ENCODE data around the gene QPCT. TPM values are rescaled to one million over a fixed set of nuclear protein-coding genes. Genes with fewer than 3 reads are reported as not detected.

QPCT gene
- total RNA-seq, 6 experiments from 2014 or later: 4.4 to 7.2 (median 5.4) TPM

DNA sequence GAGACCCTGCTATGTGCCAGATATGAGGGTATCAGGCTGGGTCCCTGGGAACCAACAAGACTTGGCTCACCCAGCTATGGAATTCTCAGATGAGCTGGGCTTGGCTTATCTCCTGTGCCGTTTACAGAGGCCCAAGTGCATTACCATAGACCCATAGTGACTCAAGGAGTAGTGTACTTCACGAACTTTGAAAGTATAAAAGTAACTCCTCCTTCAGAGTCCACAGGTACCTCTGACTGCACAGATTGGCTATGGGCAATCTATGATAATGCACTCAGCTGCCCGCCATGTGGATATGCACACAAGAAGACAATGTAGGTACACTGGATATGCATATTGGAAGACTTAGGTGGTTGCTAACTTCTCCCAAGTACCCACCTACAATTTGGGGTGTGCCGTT lies 78.4 kb downstream of the QPCT start:
- Mint-ChIP-seq H3K36me3 (ENCODE audit: low read depth) (no peaks in the 10 kb centered on the region), H3K9me3 (no peaks in the 10 kb centered on the region), H3K27ac (no peak overlapping the region), H3K4me1 (ENCODE audit: low read depth) (peaks cover 19% of the 10 kb centered on the region), H3K27me3 (ENCODE audit: insufficient read depth) (peaks cover 8% of the 10 kb centered on the region), H3K4me3 (no peak overlapping the region)
- DNase-seq: no peak
- TF ChIP-seq, protein P1, sequence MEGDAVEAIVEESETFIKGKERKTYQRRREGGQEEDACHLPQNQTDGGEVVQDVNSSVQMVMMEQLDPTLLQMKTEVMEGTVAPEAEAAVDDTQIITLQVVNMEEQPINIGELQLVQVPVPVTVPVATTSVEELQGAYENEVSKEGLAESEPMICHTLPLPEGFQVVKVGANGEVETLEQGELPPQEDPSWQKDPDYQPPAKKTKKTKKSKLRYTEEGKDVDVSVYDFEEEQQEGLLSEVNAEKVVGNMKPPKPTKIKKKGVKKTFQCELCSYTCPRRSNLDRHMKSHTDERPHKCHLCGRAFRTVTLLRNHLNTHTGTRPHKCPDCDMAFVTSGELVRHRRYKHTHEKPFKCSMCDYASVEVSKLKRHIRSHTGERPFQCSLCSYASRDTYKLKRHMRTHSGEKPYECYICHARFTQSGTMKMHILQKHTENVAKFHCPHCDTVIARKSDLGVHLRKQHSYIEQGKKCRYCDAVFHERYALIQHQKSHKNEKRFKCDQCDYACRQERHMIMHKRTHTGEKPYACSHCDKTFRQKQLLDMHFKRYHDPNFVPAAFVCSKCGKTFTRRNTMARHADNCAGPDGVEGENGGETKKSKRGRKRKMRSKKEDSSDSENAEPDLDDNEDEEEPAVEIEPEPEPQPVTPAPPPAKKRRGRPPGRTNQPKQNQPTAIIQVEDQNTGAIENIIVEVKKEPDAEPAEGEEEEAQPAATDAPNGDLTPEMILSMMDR (IDR thresholded peaks at IDR 0.05): no peak

Other genes starting within 250 kb of the QPCT start
- 10 to 100 TPM; 42.7 to 55.2 (median 45.7) TPM for gene EIF2AK2, start 187.7 kb upstream of the QPCT start, total RNA-seq (2021; fragmentation: NEBNext Ultra II Directional; extraction: Animal tissue kit (Norgen Biotek cat#: 25700))
- not detected for gene SULT6B1, start 156.0 kb upstream of the QPCT start, total RNA-seq (2021; fragmentation: NEBNext Ultra II Directional; extraction: Animal tissue kit (Norgen Biotek cat#: 25700))
- gene CEBPZOS, start 148.1 kb upstream of the QPCT start, total RNA-seq (2021; fragmentation: NEBNext Ultra II Directional; extraction: Animal tissue kit (Norgen Biotek cat#: 25700)): 10 to 100 TPM; 55.2 to 66.6 (median 63.5) TPM
- 10 to 100 TPM; 36.9 to 50.2 (median 40.7) TPM for gene CEBPZ, start 113.0 kb upstream of the QPCT start, total RNA-seq (2021; fragmentation: NEBNext Ultra II Directional; extraction: Animal tissue kit (Norgen Biotek cat#: 25700))
- 10 to 100 TPM; 10.2 to 13.6 (median 12.1) TPM for gene NDUFAF7, start 113.0 kb upstream of the QPCT start, total RNA-seq (2021; fragmentation: NEBNext Ultra II Directional; extraction: Animal tissue kit (Norgen Biotek cat#: 25700))
- gene PRKD3, start 19.8 kb upstream of the QPCT start, total RNA-seq (2021; fragmentation: NEBNext Ultra II Directional; extraction: Animal tissue kit (Norgen Biotek cat#: 25700)): 10 to 100 TPM; 19.9 to 33.7 (median 27.5) TPM